H9 (cell line): ENCODE results near the gene WNT2. TPM values are rescaled to one million over a fixed set of nuclear protein-coding genes. Genes with fewer than 3 reads are reported as not detected.

ENCODE experiments used
- DNase-seq: peaks from one replicate; pipeline ENCODE4 v3.0.0-alpha.2; 2017
- H2AFZ ChIP-seq: one replicate; pipeline ENCODE4 v1.6.1; 2013; ENCODE audit warnings: mild to moderate bottlenecking, low read length, control low read depth, moderate library complexity
- H2AK5ac ChIP-seq: 2 replicates; pipeline ENCODE4 v1.6.1; 2013; ENCODE audit warnings: low read length, control low read depth, mixed read lengths; ENCODE audit not compliant: insufficient read length
- H2BK120ac ChIP-seq: one replicate; pipeline ENCODE4 v1.6.1; 2013; ENCODE audit warnings: low read depth, mild to moderate bottlenecking, low read length, control low read depth, inconsistent platforms; ENCODE audit not compliant: poor library complexity, severe bottlenecking
- H2BK12ac ChIP-seq: 2 replicates; pipeline ENCODE4 v1.6.1; 2013; ENCODE audit warnings: low read length, control low read depth, mixed read lengths, low read depth; ENCODE audit not compliant: insufficient read length
- H2BK15ac ChIP-seq: 2 replicates; pipeline ENCODE4 v1.6.1; 2013; ENCODE audit warnings: low read depth, low read length, control low read depth
- H2BK20ac ChIP-seq: one replicate; pipeline ENCODE4 v1.6.1; 2013; ENCODE audit warnings: low read depth, mild to moderate bottlenecking, low read length, control low read depth, inconsistent platforms; ENCODE audit not compliant: poor library complexity, severe bottlenecking
- H2BK5ac ChIP-seq: 2 replicates; pipeline ENCODE4 v1.6.1; 2013; ENCODE audit warnings: low read length, control low read depth, mixed read lengths; ENCODE audit not compliant: insufficient read length
- H3K14ac ChIP-seq: 2 replicates; pipeline ENCODE4 v1.6.1; 2013; ENCODE audit warnings: low read length, control low read depth; ENCODE audit not compliant: insufficient read depth
- H3K18ac ChIP-seq: 2 replicates; pipeline ENCODE4 v1.6.1; 2013; ENCODE audit warnings: low read depth, mild to moderate bottlenecking, mixed read lengths, low read length, control low read depth; ENCODE audit not compliant: insufficient read length
- H3K23ac ChIP-seq: 2 replicates; pipeline ENCODE4 v1.6.1; 2013; ENCODE audit warnings: low read length, control low read depth, mixed read lengths, low read depth; ENCODE audit not compliant: insufficient read length
- H3K23me2 ChIP-seq: 2 replicates; pipeline ENCODE4 v1.6.1; 2013; ENCODE audit warnings: low read depth, mild to moderate bottlenecking, mixed read lengths, low read length, control low read depth; ENCODE audit not compliant: insufficient read length, poor library complexity, severe bottlenecking
- H3K27ac ChIP-seq: 2 replicates; pipeline ENCODE4 v1.5.1; 2013; ENCODE audit warnings: low read length, control low read depth, mixed read lengths, low read depth; ENCODE audit not compliant: insufficient read length
- H3K27me3 ChIP-seq: 2 replicates; pipeline ENCODE4 v1.6.1; 2013; ENCODE audit warnings: low read length, control low read depth, inconsistent platforms; ENCODE audit not compliant: insufficient read depth
- H3K4ac ChIP-seq: 2 replicates; pipeline ENCODE4 v1.6.1; 2013; ENCODE audit warnings: low read depth, mild to moderate bottlenecking, control low read depth, inconsistent platforms, low read length, moderate library complexity
- H3K4me1 ChIP-seq: 2 replicates; pipeline ENCODE4 v1.6.1; 2013; ENCODE audit warnings: low read length, control low read depth, inconsistent platforms; ENCODE audit not compliant: insufficient read depth
- H3K4me2 ChIP-seq: 2 replicates; pipeline ENCODE4 v1.6.1; 2013; ENCODE audit warnings: low read length, control low read depth, mixed read lengths; ENCODE audit not compliant: insufficient read length, insufficient read depth
- H3K56ac ChIP-seq: 2 replicates; pipeline ENCODE4 v1.6.1; 2013; ENCODE audit warnings: low read depth, mild to moderate bottlenecking, mixed read lengths, low read length, control low read depth; ENCODE audit not compliant: insufficient read length
- H3K79me1 ChIP-seq: 2 replicates; pipeline ENCODE4 v1.6.1; 2013; ENCODE audit warnings: low read depth, mild to moderate bottlenecking, moderate library complexity, low read length, control low read depth, inconsistent platforms; ENCODE audit not compliant: insufficient read depth, poor library complexity, severe bottlenecking
- H3K79me2 ChIP-seq: 2 replicates; pipeline ENCODE4 v1.6.1; 2013; ENCODE audit warnings: low read length, control low read depth, inconsistent platforms; ENCODE audit not compliant: insufficient read depth
- H3K9ac ChIP-seq: 2 replicates; pipeline ENCODE4 v1.6.1; 2013; ENCODE audit warnings: low read length, control low read depth, mixed read lengths; ENCODE audit not compliant: insufficient read length; ENCODE audit errors: extremely low read depth
- H3K9me3 ChIP-seq: one replicate; pipeline ENCODE4 v1.6.1; 2013; ENCODE audit warnings: low read depth, low read length, inconsistent platforms; ENCODE audit not compliant: control insufficient read depth
- H3T11ph ChIP-seq: one replicate; pipeline ENCODE4 v1.6.1; 2013; ENCODE audit warnings: mild to moderate bottlenecking, low read length, control low read depth, inconsistent platforms
- H4K20me1 ChIP-seq: one replicate; pipeline ENCODE4 v1.6.1; 2013; ENCODE audit not compliant: control insufficient read depth, insufficient read length, insufficient read depth
- H4K5ac ChIP-seq: 2 replicates; pipeline ENCODE4 v1.6.1; 2013; ENCODE audit warnings: low read depth, mild to moderate bottlenecking, mixed read lengths, low read length, control low read depth; ENCODE audit not compliant: insufficient read length
- H4K8ac ChIP-seq: replicated peaks from 2 replicates; pipeline ENCODE4 v1.6.1; 2013; ENCODE audit warnings: low read length, control low read depth, mixed read lengths, low read depth; ENCODE audit not compliant: insufficient read length
- H4K91ac ChIP-seq: 2 replicates; pipeline ENCODE4 v1.6.1; 2013; ENCODE audit warnings: low read depth, mild to moderate bottlenecking, moderate library complexity, mixed read lengths, low read length, control low read depth; ENCODE audit not compliant: insufficient read length
- H3K27ac Mint-ChIP-seq, 3 experiments: 2 replicates in 2 of 3; 3 replicates in 1 of 3; pipeline ENCODE4 v1.8.0; 2020 to 2021; ENCODE audit warnings: mixed read lengths in 3 of 3, mild to moderate bottlenecking in 1 of 3, moderate library complexity in 1 of 3
- H3K27me3 Mint-ChIP-seq: 2 replicates; pipeline ENCODE4 v1.8.0; 2021; ENCODE audit warnings: low read depth, mild to moderate bottlenecking, moderate library complexity, mixed read lengths
- H3K36me3 Mint-ChIP-seq, 3 experiments: 2 replicates in 2 of 3; 3 replicates in 1 of 3; pipeline ENCODE4 v1.8.0; 2020 to 2021; ENCODE audit warnings: low read depth in 3 of 3, mixed read lengths in 3 of 3; ENCODE audit not compliant: insufficient read depth in 1 of 3
- H3K4me1 Mint-ChIP-seq, 2 experiments: 2 replicates each; pipeline ENCODE4 v1.8.0; 2020; ENCODE audit warnings: mixed read lengths in 2 of 2
- H3K4me3 Mint-ChIP-seq, 2 experiments: 2 replicates in 1 of 2; 3 replicates in 1 of 2; pipeline ENCODE4 v1.8.0; 2020 to 2021; ENCODE audit warnings: mild to moderate bottlenecking in 2 of 2, mixed read lengths in 2 of 2, moderate library complexity in 1 of 2
- H3K9me3 Mint-ChIP-seq, 2 experiments: 2 replicates in 1 of 2; 3 replicates in 1 of 2; pipeline ENCODE4 v1.8.0; 2020; ENCODE audit warnings: mild to moderate bottlenecking in 2 of 2, mixed read lengths in 2 of 2, moderate library complexity in 1 of 2
- CTCF ChIP-seq: fragments of 200-600 bp; sonication (generic); conservative IDR thresholded peaks from 3 replicates; pipeline ENCODE4 v1.8.0; 2021; ENCODE audit warnings: antibody characterized with exemption, mild to moderate bottlenecking
- total RNA-seq: library from RNA; stranded (reverse); gene quantifications from 2 replicates; pipeline ENCODE4 v1.2.1, GENCODE V29; 2021

WNT2 gene
- total RNA-seq, 1 experiment from 2014 or later: not detected

- Histone ChIP-seq H3K56ac (no peak overlapping the region), H3K27me3 (no peaks in the 10 kb centered on the region), H4K5ac (no peak overlapping the region), H3K14ac (no peak overlapping the region), H4K91ac (no peak overlapping the region), H3K79me2 (no peaks in the 10 kb centered on the region), H2BK20ac (no peak overlapping the region), H3K79me1 (no peaks in the 10 kb centered on the region), H3K9me3 (no peaks in the 10 kb centered on the region), H3K23ac (no peak overlapping the region), H3K4ac (no peak overlapping the region), H3K9ac (no peak overlapping the region), H2BK120ac (no peak overlapping the region), H3K23me2 (no peaks in the 10 kb centered on the region), H4K20me1 (no peaks in the 10 kb centered on the region), H2BK5ac (no peak overlapping the region), H2BK12ac (no peak overlapping the region), H3T11ph (no peak overlapping the region), H3K4me1 (no peaks in the 10 kb centered on the region), H4K8ac (no peak overlapping the region), H2AFZ (no peak overlapping the region), H3K4me2 (no peak overlapping the region), H3K27ac (no peak overlapping the region), H2BK15ac (no peak overlapping the region), H3K18ac (no peak overlapping the region), H2AK5ac (no peak overlapping the region)
- Mint-ChIP-seq H3K36me3 (peaks cover 0 to 6% (median 0%) of the 10 kb centered on the region in 3 experiments; a peak in 3 of 7 replicates), H3K4me3 (no peak overlapping the region), H3K27ac (no peak overlapping the region), H3K4me1 (no peaks in the 10 kb centered on the region), H3K27me3 (peaks cover 41% of the 10 kb centered on the region), H3K9me3 (peaks cover 4 to 7% of the 10 kb centered on the region in 2 experiments; a peak in 3 of 5 replicates)
- DNase-seq: no peak
- TF ChIP-seq CTCF: no peak
Observed at GRCh38 chr7:117332031-117332430, 9.2 kb upstream of the WNT2 start.
